Caki2 (cell line): ENCODE results near the gene FYN. TPM values are rescaled to one million over a fixed set of nuclear protein-coding genes. Genes with fewer than 3 reads are reported as not detected.

ENCODE experiments used
- DNase-seq: peaks from one replicate; pipeline ENCODE4 v3.0.0-alpha.2; 2015; ENCODE audit warnings: low read depth
- in situ Hi-C: cut with HindIII; loops from 2 replicates; pipeline ENCODE4 v1.10.0; 2016; ENCODE audit warnings: low sequenced_read_pairs, low pct_unique_long_range_greater_than_20kb, mixed read lengths
- total RNA-seq: library from RNA; depleted of rRNA; stranded (reverse); fragments of >200 nt; shearing (Covaris generic); gene quantifications from 2 replicates; pipeline ENCODE4 v1.2.3, GENCODE V29; 2014; ENCODE audit warnings: low replicate concordance

The FYN gene
- total RNA-seq, 1 experiment from 2014 or later, result not detected

GRCh38 chr6:111752476-111752875 lies 120.8 kb downstream of the FYN start:
- DNase-seq, result no peak
- in situ Hi-C loops, result no loop called here

GRCh38 chr6:111750753-111751673 lies 122.2 kb downstream of the FYN start:
- DNase-seq, result no peak
- in situ Hi-C loops, result no loop called here

- in situ Hi-C loops, result no loop called here
- DNase-seq, result no peak
These were observed 123.1 kb downstream of the FYN start for GRCh38 chr6:111750153-111750552.

GRCh38 chr6:111748231-111748647 lies 125.0 kb downstream of the FYN start:
- in situ Hi-C loops, result no loop called here
- DNase-seq, result no peak

- DNase-seq, result no peak
- in situ Hi-C loops, result no loop called here
These were observed 125.4 kb downstream of the FYN start for GRCh38 chr6:111747829-111748228.

GRCh38 chr6:111747396-111747795 lies 125.9 kb downstream of the FYN start:
- DNase-seq, result no peak
- in situ Hi-C loops, result no loop called here

- DNase-seq, result no peak
- in situ Hi-C loops, result no loop called here
These were observed 126.3 kb downstream of the FYN start for GRCh38 chr6:111746983-111747382.

- in situ Hi-C loops, result no loop called here
These were observed 127.6 kb downstream of the FYN start for GRCh38 chr6:111745636-111746035.

GRCh38 chr6:111745186-111745585 lies 128.1 kb downstream of the FYN start:
- no peak for DNase-seq
- in situ Hi-C loops, result no loop called here

More at GRCh38 chr6:111745636-111746035, 127.6 kb downstream of the FYN start:
- no peak for DNase-seq

- in situ Hi-C loops, result no loop called here
These were observed 129.2 kb downstream of the FYN start for GRCh38 chr6:111743862-111744692.

GRCh38 chr6:111743360-111743759 lies 129.9 kb downstream of the FYN start:
- DNase-seq, result no peak
- in situ Hi-C loops, result no loop called here

More at GRCh38 chr6:111743862-111744692, 129.2 kb downstream of the FYN start:
- DNase-seq, result no peak

- in situ Hi-C loops, result no loop called here
- no peak for DNase-seq
These were observed 131.9 kb downstream of the FYN start for GRCh38 chr6:111741177-111741952.

GRCh38 chr6:111740506-111740905 lies 132.7 kb downstream of the FYN start:
- DNase-seq, result no peak
- in situ Hi-C loops, result no loop called here

GRCh38 chr6:111739257-111739696 lies 134.0 kb downstream of the FYN start:
- in situ Hi-C loops, result no loop called here
- no peak for DNase-seq

GRCh38 chr6:111738631-111739030 lies 134.6 kb downstream of the FYN start:
- in situ Hi-C loops, result no loop called here
- no peak for DNase-seq

- no peak for DNase-seq
- in situ Hi-C loops, result no loop called here
These were observed 135.1 kb downstream of the FYN start for GRCh38 chr6:111738156-111738555.

GRCh38 chr6:111737065-111737521 lies 136.2 kb downstream of the FYN start:
- no peak for DNase-seq
- in situ Hi-C loops, result no loop called here

GRCh38 chr6:111736005-111736608 lies 137.1 kb downstream of the FYN start:
- in situ Hi-C loops, result no loop called here
- DNase-seq, result no peak
